Endodermal cell (in vitro differentiated cells): Measurements from ENCODE around the gene NFIX. TPM values are rescaled to one million over a fixed set of nuclear protein-coding genes. Genes with fewer than 3 reads are reported as not detected.

Experiments
- DNase-seq: peaks from one replicate; pipeline ENCODE4 v3.0.0-alpha.2; 2017
- H3K27ac ChIP-seq: 2 replicates; pipeline ENCODE4 v1.5.1; 2013; ENCODE audit warnings: mild to moderate bottlenecking, low read depth, low read length, moderate library complexity
- H3K27me3 ChIP-seq: 2 replicates; pipeline ENCODE4 v1.6.1; 2013; ENCODE audit warnings: mild to moderate bottlenecking, low read length, moderate library complexity; ENCODE audit not compliant: insufficient read depth, control insufficient read depth, poor library complexity, severe bottlenecking
- H3K36me3 ChIP-seq: 2 replicates; pipeline ENCODE4 v1.7.0; 2013; ENCODE audit warnings: mild to moderate bottlenecking, low read length, moderate library complexity; ENCODE audit not compliant: control insufficient read depth, insufficient read depth
- H3K4me1 ChIP-seq: one replicate; pipeline ENCODE4 v1.7.0; 2013; ENCODE audit warnings: low read length; ENCODE audit not compliant: control insufficient read depth, insufficient read depth
- H3K4me3 ChIP-seq: 2 replicates; pipeline ENCODE4 v1.5.1; 2013; ENCODE audit warnings: mild to moderate bottlenecking, low read length, moderate library complexity
- H3K9ac ChIP-seq: 2 replicates; pipeline ENCODE4 v1.6.1; 2013; ENCODE audit warnings: mild to moderate bottlenecking, low read length, moderate library complexity; ENCODE audit not compliant: poor library complexity, severe bottlenecking; ENCODE audit errors: extremely low read depth
- H3K9me3 ChIP-seq: 2 replicates; pipeline ENCODE4 v1.6.1; 2013; ENCODE audit warnings: mild to moderate bottlenecking, low read length, moderate library complexity; ENCODE audit not compliant: control insufficient read depth
- H3K27ac Mint-ChIP-seq: 2 replicates; pipeline ENCODE4 v1.8.0; 2020; ENCODE audit warnings: mixed read lengths
- H3K27me3 Mint-ChIP-seq: 2 replicates; pipeline ENCODE4 v1.8.0; 2021; ENCODE audit warnings: mild to moderate bottlenecking, mixed read lengths; ENCODE audit not compliant: insufficient read depth
- H3K36me3 Mint-ChIP-seq: 2 replicates; pipeline ENCODE4 v1.8.0; 2020; ENCODE audit warnings: low read depth, mixed read lengths
- H3K4me1 Mint-ChIP-seq: 2 replicates; pipeline ENCODE4 v1.8.0; 2020; ENCODE audit warnings: mixed read lengths
- H3K4me3 Mint-ChIP-seq: 2 replicates; pipeline ENCODE4 v1.8.0; 2020; ENCODE audit warnings: mild to moderate bottlenecking, moderate library complexity, mixed read lengths
- H3K9me3 Mint-ChIP-seq: 2 replicates; pipeline ENCODE4 v1.8.0; 2020; ENCODE audit warnings: mild to moderate bottlenecking, mixed read lengths
- WGBS, 2 experiments: methylation state at CpG; one replicate each; pipeline versions ENCODE4 v1.1.5 to v1.1.7; 2013; ENCODE audit warnings: missing lambda C conversion rate in 2 of 2, mixed read lengths in 1 of 2; ENCODE audit not compliant: insufficient coverage in 1 of 2, insufficient read length in 1 of 2; 5-methylcytosine and 5-hydroxymethylcytosine counted together
- total RNA-seq, 2 donors: library from RNA; stranded (reverse); fragmentation: NEBNext Ultra II Directional in 1 of 2; extraction: Animal tissue kit (Norgen Biotek cat#: 25700) in 1 of 2; gene quantifications; 2 replicates in 1 of 2; 3 replicates in 1 of 2; pipeline ENCODE4 v1.2.1, GENCODE V29; 2021
- TF ChIP-seq, protein P1 (sequence below): fragments of 200-600 bp; sonication (generic); conservative IDR thresholded peaks from 2 replicates; pipeline ENCODE4 v1.5.0; 2021; ENCODE audit warnings: antibody characterized with exemption, mild to moderate bottlenecking

The NFIX gene
- total RNA-seq, 2 donors from 2014 or later = 0.22 to 0.40 TPM

DNA sequence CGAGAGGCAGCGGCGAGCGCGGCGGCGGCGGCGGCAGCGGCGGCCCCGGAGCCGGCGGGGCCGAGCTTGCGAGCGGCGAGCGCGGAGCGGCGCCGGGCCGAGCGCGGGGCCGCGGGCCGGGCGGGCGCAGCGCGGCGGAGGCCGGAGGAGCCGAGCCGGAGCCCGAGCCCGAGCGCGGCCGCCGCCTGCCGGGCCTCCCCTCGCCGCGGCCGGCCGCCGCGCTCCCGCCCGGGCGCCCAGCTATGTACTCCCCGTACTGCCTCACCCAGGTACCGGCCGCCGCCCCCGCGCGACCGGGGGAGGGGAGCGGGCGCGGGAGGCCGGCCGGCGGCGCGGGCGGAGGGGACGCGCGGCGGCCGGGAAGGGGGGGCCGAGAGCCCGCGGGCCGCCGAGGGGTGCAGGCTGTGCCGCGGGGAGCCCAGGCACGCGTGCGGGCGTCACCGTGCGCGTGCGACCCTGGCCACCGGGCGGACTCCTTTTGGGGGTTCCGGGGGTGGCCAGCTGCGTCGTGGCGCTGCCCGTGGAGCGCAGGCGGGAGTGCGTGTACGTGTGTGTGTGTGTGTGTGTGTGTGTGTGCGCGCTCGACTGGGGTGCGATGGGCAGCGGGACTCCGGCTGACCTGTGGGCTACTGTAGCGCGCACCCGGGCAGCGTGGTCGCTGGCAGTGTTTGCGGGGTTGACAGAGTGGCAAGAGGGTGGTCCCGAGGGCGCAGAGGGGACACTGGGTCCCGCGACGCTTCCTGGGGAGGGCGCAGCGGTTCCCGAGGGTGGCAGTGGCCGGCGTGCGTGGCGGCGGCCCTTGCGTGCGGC, 526 bp downstream of the NFIX start:
- H3K9ac ChIP-seq = no peak overlapping the region
- H3K27me3 Mint-ChIP-seq = peaks cover 93% of the 10 kb centered on the region

DNA sequence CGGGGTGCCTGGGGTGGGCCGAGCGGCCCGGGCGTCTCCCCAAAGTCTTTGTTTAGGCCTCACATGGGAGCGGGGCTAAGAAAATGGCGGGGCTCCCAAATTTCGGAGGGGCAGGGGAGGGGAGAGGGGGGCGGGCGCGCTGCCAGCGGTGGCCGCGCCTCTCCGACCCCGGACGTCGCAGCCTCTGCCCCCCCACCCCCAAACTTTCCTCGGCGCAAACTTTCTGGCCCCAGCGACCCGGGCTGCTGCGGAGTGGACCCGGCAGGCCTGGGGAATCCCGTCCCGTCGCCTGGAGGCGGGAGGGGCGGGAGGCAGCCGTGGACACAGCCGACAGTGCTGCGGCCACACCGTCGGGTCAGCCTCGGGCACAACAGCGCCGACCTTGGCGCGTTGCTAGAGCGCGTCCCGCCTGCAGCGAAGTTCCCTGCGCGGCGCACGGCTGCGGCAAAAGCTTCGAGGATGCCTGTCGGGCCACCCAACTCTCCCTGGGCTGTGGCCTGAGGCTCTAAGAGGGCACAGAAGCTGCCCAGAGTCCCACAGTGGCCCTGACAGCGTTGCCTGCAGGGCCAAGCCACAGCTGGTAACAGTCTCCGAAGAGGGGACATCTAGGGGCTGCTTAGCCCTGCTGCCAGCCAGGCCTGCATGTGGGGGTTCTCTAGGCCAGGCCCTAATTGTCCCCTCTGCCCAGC, 1.3 kb downstream of the NFIX start:
- Mint-ChIP-seq H3K27ac (no peak overlapping the region), H3K4me1 (no peaks in the 10 kb centered on the region), H3K36me3 (no peaks in the 10 kb centered on the region), H3K9me3 (no peaks in the 10 kb centered on the region), H3K27me3 (peaks cover 93% of the 10 kb centered on the region), H3K4me3 (peak overlapping the region; percentile 40)
- Histone ChIP-seq H3K27me3 (peaks cover 90% of the 10 kb centered on the region), H3K36me3 (no peaks in the 10 kb centered on the region), H3K9ac (no peak overlapping the region), H3K4me3 (no peak overlapping the region), H3K9me3 (no peaks in the 10 kb centered on the region), H3K4me1 (no peaks in the 10 kb centered on the region), H3K27ac (no peak overlapping the region)
- DNase-seq = peak; percentile 82
- WGBS, 2 experiments = 11 to 15% methylated on average over 13 to 46 of the region's 52 CpGs
- TF ChIP-seq, protein P1, sequence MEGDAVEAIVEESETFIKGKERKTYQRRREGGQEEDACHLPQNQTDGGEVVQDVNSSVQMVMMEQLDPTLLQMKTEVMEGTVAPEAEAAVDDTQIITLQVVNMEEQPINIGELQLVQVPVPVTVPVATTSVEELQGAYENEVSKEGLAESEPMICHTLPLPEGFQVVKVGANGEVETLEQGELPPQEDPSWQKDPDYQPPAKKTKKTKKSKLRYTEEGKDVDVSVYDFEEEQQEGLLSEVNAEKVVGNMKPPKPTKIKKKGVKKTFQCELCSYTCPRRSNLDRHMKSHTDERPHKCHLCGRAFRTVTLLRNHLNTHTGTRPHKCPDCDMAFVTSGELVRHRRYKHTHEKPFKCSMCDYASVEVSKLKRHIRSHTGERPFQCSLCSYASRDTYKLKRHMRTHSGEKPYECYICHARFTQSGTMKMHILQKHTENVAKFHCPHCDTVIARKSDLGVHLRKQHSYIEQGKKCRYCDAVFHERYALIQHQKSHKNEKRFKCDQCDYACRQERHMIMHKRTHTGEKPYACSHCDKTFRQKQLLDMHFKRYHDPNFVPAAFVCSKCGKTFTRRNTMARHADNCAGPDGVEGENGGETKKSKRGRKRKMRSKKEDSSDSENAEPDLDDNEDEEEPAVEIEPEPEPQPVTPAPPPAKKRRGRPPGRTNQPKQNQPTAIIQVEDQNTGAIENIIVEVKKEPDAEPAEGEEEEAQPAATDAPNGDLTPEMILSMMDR = peak; percentile 42

More for the DNA sequence above, 526 bp downstream of the NFIX start:
- Histone ChIP-seq H3K9me3 (no peaks in the 10 kb centered on the region), H3K27me3 (peaks cover 90% of the 10 kb centered on the region), H3K4me3 (no peak overlapping the region), H3K27ac (no peak overlapping the region), H3K4me1 (no peaks in the 10 kb centered on the region), H3K36me3 (no peaks in the 10 kb centered on the region)
- Mint-ChIP-seq H3K27ac (no peak overlapping the region), H3K9me3 (no peaks in the 10 kb centered on the region), H3K4me1 (no peaks in the 10 kb centered on the region), H3K36me3 (no peaks in the 10 kb centered on the region), H3K4me3 (peak overlapping the region; percentile 40)
- 3 to 9% methylated on average over 12 to 129 of the region's 129 CpGs for WGBS, 2 experiments
- TF ChIP-seq, protein P1 = no peak
- DNase-seq = no peak

DNA sequence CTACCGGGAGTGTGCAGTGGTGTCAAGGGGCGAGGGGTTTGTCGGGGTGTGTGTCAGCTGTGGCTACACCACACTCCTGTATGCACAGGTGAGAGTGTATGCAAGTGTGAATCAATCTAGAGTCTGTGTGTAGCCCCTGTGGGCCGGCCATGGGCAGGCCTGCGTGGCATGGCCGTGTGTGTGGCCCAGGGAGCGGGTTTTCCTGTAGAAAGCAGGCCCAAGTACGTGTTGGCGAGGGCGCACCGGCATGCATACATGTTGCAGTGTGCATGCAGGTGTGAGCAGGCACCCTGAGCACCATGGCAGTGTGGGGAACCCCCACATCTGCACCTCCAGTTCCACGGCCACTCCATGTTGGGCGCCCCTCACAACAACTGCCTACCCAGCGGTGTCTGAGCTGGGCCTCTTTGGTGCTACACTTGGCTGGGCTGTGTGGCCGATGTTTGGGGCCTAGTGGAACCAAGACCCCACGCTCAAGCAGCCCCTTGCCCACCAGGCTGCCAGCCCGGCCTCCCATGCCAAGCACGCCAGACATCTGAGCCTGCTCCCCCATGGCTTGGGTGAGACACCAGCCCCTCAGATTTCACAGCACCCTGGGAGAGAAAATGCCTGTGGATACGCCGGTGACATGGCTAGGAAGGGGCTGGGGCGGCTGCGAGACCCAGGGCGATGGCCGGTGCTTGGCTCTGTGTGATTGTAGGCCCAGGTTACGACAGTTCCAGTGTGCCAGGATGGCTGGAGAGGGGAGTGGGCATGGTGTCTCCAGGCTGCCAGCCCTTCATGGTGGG, 2.1 kb downstream of the NFIX start:
- H3K27ac ChIP-seq = no peak overlapping the region
- DNase-seq = no peak
- H3K9me3 Mint-ChIP-seq = no peaks in the 10 kb centered on the region
- no peak overlapping the region for H3K4me3 ChIP-seq
- no peak overlapping the region for H3K27ac Mint-ChIP-seq
- H3K4me1 Mint-ChIP-seq = no peaks in the 10 kb centered on the region
- no peak overlapping the region for H3K9ac ChIP-seq
- H3K36me3 ChIP-seq = no peaks in the 10 kb centered on the region
- peaks cover 85% of the 10 kb centered on the region for H3K27me3 ChIP-seq
- H3K9me3 ChIP-seq = no peaks in the 10 kb centered on the region
- H3K27me3 Mint-ChIP-seq = peaks cover 86% of the 10 kb centered on the region
- H3K36me3 Mint-ChIP-seq = no peaks in the 10 kb centered on the region
- no peaks in the 10 kb centered on the region for H3K4me1 ChIP-seq
- TF ChIP-seq, protein P1 = no peak
- 92 to 97% methylated on average over 20 to 25 of the region's 25 CpGs for WGBS, 2 experiments
- no peak overlapping the region for H3K4me3 Mint-ChIP-seq
